IPS-20b (cell line): ENCODE data around the gene LAMP1.
"Not testable (repeated sequence)": the region's sequence is repeated elsewhere in the genome, so short reads cannot be mapped to it uniquely, and the experiment has no call there.

Experiments
- H3K27ac ChIP-seq: one replicate; pipeline ENCODE4 v1.5.1; 2013; ENCODE audit warnings: low read length
- H3K27me3 ChIP-seq: 2 replicates; pipeline ENCODE4 v1.6.1; 2013; ENCODE audit warnings: mild to moderate bottlenecking, low read length, inconsistent platforms; ENCODE audit not compliant: insufficient read depth
- H3K36me3 ChIP-seq: 2 replicates; pipeline ENCODE4 v1.6.1; 2013; ENCODE audit warnings: low read depth, mild to moderate bottlenecking, inconsistent platforms, low read length, moderate library complexity; ENCODE audit not compliant: insufficient read depth
- H3K4me1 ChIP-seq: 2 replicates; pipeline ENCODE4 v1.6.1; 2013; ENCODE audit warnings: mild to moderate bottlenecking, control low read depth, inconsistent platforms, low read length, moderate library complexity; ENCODE audit not compliant: insufficient read depth
- H3K4me3 ChIP-seq: 2 replicates; pipeline ENCODE4 v1.5.1; 2013; ENCODE audit warnings: mild to moderate bottlenecking, low read length, inconsistent platforms
- H3K9ac ChIP-seq: 2 replicates; pipeline ENCODE4 v1.6.1; 2013; ENCODE audit warnings: low read depth, mild to moderate bottlenecking, inconsistent platforms, low read length, moderate library complexity
- H3K9me3 ChIP-seq: 2 replicates; pipeline ENCODE4 v1.6.1; 2013; ENCODE audit warnings: mild to moderate bottlenecking, low read depth, low read length, inconsistent platforms; ENCODE audit not compliant: insufficient read depth

Gene LAMP1

GRCh38 chr13:113299951-113300350, 2.9 kb downstream of the LAMP1 start:
- no peak overlapping the region for H3K9ac ChIP-seq
- no peak overlapping the region for H3K4me3 ChIP-seq
- no peaks in the 10 kb centered on the region for H3K27me3 ChIP-seq
- H3K9me3 ChIP-seq, result no peaks in the 10 kb centered on the region
- H3K36me3 ChIP-seq, result no peaks in the 10 kb centered on the region
- no peak overlapping the region for H3K27ac ChIP-seq
- peaks cover 5% of the 10 kb centered on the region for H3K4me1 ChIP-seq

DNA sequence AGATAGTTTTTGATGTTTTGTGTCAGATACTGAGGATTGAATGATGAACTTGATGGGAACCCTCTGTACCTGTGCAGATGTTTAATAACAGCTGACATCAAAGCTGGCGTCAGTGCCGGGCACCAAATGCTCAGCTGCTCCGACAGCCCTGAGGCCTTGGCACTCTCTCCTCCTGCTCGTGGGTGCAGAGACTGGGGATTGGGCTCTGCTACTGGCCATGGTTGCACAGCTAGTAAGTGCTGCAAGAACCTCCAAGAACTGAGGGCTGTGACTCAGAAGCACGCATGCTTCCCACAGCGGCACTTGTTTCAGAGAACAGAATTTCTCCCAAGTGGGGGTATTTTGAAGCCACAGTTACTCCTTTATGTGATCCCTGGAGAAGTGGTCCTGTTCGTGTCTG, 5.9 kb downstream of the LAMP1 start:
- no peaks in the 10 kb centered on the region for H3K36me3 ChIP-seq
- H3K4me1 ChIP-seq, result peaks cover 5% of the 10 kb centered on the region
- no peaks in the 10 kb centered on the region for H3K27me3 ChIP-seq
- H3K27ac ChIP-seq, result no peak overlapping the region
- no peak overlapping the region for H3K9ac ChIP-seq
- no peak overlapping the region for H3K4me3 ChIP-seq
- no peaks in the 10 kb centered on the region for H3K9me3 ChIP-seq

DNA sequence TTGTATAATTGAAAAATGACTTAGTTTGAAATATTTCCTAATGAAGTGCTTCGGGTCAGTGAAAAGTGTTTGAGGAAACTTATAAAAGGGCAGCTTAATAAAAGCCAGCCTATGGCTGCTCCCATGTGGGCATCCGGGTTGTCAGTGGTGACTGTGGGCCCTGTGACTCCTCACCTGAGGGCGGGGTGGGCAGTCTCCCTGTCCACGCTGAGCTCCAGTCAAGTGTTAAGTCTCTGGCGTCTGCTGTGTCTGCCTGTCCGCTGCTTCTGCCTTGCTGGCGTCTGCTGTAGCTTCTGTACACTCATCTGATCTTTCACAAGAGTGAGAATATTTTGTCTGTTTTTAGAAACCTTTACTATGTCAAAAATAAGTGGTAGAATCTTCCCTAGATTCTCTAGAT, 7.1 kb downstream of the LAMP1 start:
- Histone ChIP-seq H3K4me3 (no peak overlapping the region), H3K4me1 (no peaks in the 10 kb centered on the region), H3K27ac (no peak overlapping the region), H3K9ac (no peak overlapping the region), H3K27me3 (no peaks in the 10 kb centered on the region), H3K36me3 (no peaks in the 10 kb centered on the region), H3K9me3 (no peaks in the 10 kb centered on the region)

DNA sequence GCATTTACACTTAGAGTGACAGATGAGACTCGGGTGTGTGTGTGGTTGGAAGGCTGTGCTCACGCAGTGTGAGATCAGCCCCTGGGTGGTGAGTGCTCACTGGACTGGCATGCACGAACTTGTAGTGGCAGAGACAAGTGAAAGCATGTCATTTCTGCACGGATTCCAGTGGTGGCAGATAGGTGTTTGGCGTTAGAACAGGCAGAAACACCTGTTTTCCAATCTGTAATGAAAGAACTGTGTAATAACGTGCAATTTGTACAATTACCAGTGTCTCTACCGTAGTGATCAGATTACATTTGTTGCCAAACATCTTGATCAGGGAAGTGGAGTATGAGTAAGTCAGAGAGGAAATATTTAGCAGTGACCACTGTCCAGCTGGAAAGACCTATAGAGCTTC, 8.2 kb downstream of the LAMP1 start:
- H3K36me3 ChIP-seq, result peaks cover 9% of the 10 kb centered on the region
- H3K27ac ChIP-seq, result no peak overlapping the region
- no peak overlapping the region for H3K4me3 ChIP-seq
- H3K27me3 ChIP-seq, result no peaks in the 10 kb centered on the region
- no peaks in the 10 kb centered on the region for H3K9me3 ChIP-seq
- H3K4me1 ChIP-seq, result no peaks in the 10 kb centered on the region
- H3K9ac ChIP-seq, result no peak overlapping the region

- Histone ChIP-seq H3K27me3 (no peaks in the 10 kb centered on the region), H3K36me3 (peaks cover 32% of the 10 kb centered on the region), H3K9ac (no peak overlapping the region), H3K27ac (no peak overlapping the region), H3K4me1 (no peaks in the 10 kb centered on the region), H3K9me3 (no peaks in the 10 kb centered on the region), H3K4me3 (no peak overlapping the region)
Measured at GRCh38 chr13:113307491-113307890, 10.5 kb downstream of the LAMP1 start.

- Histone ChIP-seq H3K9me3 (no peaks in the 10 kb centered on the region), H3K4me3 (no peak overlapping the region), H3K27me3 (no peaks in the 10 kb centered on the region), H3K4me1 (no peaks in the 10 kb centered on the region), H3K9ac (no peak overlapping the region), H3K27ac (no peak overlapping the region), H3K36me3 (peaks cover 41% of the 10 kb centered on the region)
Measured at GRCh38 chr13:113309473-113309872, 12.4 kb downstream of the LAMP1 start.

- not testable (repeated sequence) for H3K4me1 ChIP-seq, H3K9ac ChIP-seq, H3K27ac ChIP-seq, H3K4me3 ChIP-seq, H3K27me3 ChIP-seq, H3K9me3 ChIP-seq
- peaks cover 63% of the 10 kb centered on the region for H3K36me3 ChIP-seq
Measured at GRCh38 chr13:113314112-113314511, 17.1 kb downstream of the LAMP1 start.

DNA sequence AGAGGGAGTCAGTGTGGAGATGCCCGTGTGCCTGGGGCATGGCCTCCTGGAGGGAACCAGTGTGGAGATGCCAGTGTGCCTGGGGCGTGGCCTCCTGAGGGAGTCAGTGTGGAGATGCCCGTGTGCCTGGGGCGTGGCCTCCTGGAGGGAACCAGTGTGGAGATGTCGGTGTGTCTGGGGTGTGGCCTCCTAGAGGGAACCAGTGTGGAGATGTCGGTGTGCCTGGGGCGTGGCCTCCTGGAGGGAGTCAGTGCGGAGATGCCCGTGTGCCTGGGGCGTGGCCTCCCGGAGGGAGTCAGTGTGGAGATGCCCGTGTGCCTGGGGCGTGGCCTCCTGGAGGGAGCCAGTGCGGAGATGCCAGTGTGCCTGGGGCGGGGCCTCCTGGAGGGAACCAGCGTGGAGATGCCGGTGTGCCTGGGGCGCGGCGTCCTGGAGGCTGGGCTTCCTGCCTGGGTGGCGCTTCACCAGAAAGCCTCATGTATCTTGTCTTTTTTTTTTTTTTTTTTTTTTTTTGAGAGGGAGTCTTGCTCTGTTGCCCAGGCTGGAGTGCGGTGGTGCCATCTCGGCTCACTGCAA, 17.9 kb downstream of the LAMP1 start:
- not testable (repeated sequence) for H3K27ac ChIP-seq, H3K27me3 ChIP-seq, H3K4me1 ChIP-seq, H3K4me3 ChIP-seq, H3K9ac ChIP-seq, H3K9me3 ChIP-seq
- peaks cover 64% of the 10 kb centered on the region for H3K36me3 ChIP-seq

DNA sequence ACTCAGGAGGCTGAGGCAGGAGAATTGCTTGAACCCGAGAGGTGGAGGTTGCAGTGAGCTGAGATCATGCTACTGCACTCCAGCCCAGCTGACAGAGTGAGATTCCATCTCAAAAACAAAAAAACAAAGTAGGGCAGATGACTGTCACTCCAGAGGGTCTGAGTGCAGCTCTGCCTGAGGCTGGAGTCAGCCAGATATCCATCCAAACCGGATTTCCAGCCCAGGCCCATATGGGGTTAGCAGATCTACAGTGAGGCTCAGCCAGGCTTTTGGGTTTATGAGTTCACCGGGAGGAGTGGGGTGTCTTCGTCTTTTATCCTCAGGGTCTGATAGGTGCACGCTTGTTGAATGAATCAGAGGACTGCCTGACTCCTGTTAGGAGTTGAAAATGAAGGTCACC, 19.0 kb downstream of the LAMP1 start:
- no peaks in the 10 kb centered on the region for H3K9me3 ChIP-seq
- H3K27ac ChIP-seq, result no peak overlapping the region
- no peaks in the 10 kb centered on the region for H3K27me3 ChIP-seq
- H3K9ac ChIP-seq, result no peak overlapping the region
- H3K4me1 ChIP-seq, result no peaks in the 10 kb centered on the region
- H3K4me3 ChIP-seq, result no peak overlapping the region
- peaks cover 65% of the 10 kb centered on the region for H3K36me3 ChIP-seq

- Histone ChIP-seq H3K27me3 (no peaks in the 10 kb centered on the region), H3K4me1 (no peaks in the 10 kb centered on the region), H3K27ac (no peak overlapping the region), H3K9me3 (no peaks in the 10 kb centered on the region), H3K9ac (no peak overlapping the region), H3K36me3 (peaks cover 65% of the 10 kb centered on the region), H3K4me3 (no peak overlapping the region)
Measured at GRCh38 chr13:113317031-113317430, 20.0 kb downstream of the LAMP1 start.

GRCh38 chr13:113318956-113319355, 21.9 kb downstream of the LAMP1 start:
- Histone ChIP-seq H3K9me3 (no peaks in the 10 kb centered on the region), H3K9ac (no peak overlapping the region), H3K27ac (no peak overlapping the region), H3K27me3 (no peaks in the 10 kb centered on the region), H3K4me3 (no peak overlapping the region), H3K36me3 (peaks cover 69% of the 10 kb centered on the region), H3K4me1 (no peaks in the 10 kb centered on the region)

GRCh38 chr13:113319371-113319770, 22.3 kb downstream of the LAMP1 start:
- H3K36me3 ChIP-seq, result peaks cover 73% of the 10 kb centered on the region
- no peak overlapping the region for H3K27ac ChIP-seq
- no peaks in the 10 kb centered on the region for H3K27me3 ChIP-seq
- no peaks in the 10 kb centered on the region for H3K9me3 ChIP-seq
- H3K9ac ChIP-seq, result no peak overlapping the region
- no peaks in the 10 kb centered on the region for H3K4me1 ChIP-seq
- H3K4me3 ChIP-seq, result no peak overlapping the region
